Frontal cortex (tissue), 4 donors: ENCODE measurements around the gene L3MBTL2. TPM values are rescaled to one million over a fixed set of nuclear protein-coding genes. Genes with fewer than 3 reads are reported as not detected.

ENCODE experiments used
- DNase-seq, 2 donors: peaks; one replicate each; pipeline ENCODE4 v3.0.0; 2012; ENCODE audit warnings: low spot score in 2 of 2
- FAIRE-seq: peaks from 2 replicates; lab custom pipeline; 2012; peaks lifted over from hg19 to GRCh38; lab: Jason Lieb, UNC
- total RNA-seq: library from RNA; depleted of rRNA; stranded (reverse); fragments of >200 nt; gene quantifications from one replicate; pipeline ENCODE4 v1.2.3, GENCODE V29; 2014
- donor health status: control.
- donor health status: control.
- donor health status: control.

Gene L3MBTL2
- total RNA-seq, 1 donor from 2014 or later = 22.8 TPM

- DNase-seq (no peak), FAIRE-seq (no peak)
These were observed 1.0 kb upstream of the L3MBTL2 start for GRCh38 chr22:41204066-41204465.

- no peak for FAIRE-seq
- DNase-seq = no peak
These were observed 1.6 kb downstream of the L3MBTL2 start for GRCh38 chr22:41206719-41207118.

- DNase-seq (no peak), FAIRE-seq (no peak)
These were observed 10.3 kb downstream of the L3MBTL2 start for GRCh38 chr22:41215409-41215808.

GRCh38 chr22:41215926-41216325 lies 10.8 kb downstream of the L3MBTL2 start:
- DNase-seq (no peak), FAIRE-seq (no peak)

GRCh38 chr22:41216984-41217383 lies 11.9 kb downstream of the L3MBTL2 start:
- FAIRE-seq (no peak), DNase-seq (no peak)

- DNase-seq (peak in 1 of 2 donors; percentile 74), FAIRE-seq (no peak)
These were observed 12.5 kb downstream of the L3MBTL2 start for GRCh38 chr22:41217553-41218157.

- FAIRE-seq (no peak), DNase-seq (no peak)
These were observed 17.9 kb downstream of the L3MBTL2 start for GRCh38 chr22:41222846-41223507.

GRCh38 chr22:41223535-41223934 lies 18.4 kb downstream of the L3MBTL2 start:
- FAIRE-seq = no peak
- no peak for DNase-seq

- DNase-seq (no peak), FAIRE-seq (no peak)
These were observed 21.9 kb downstream of the L3MBTL2 start for GRCh38 chr22:41226723-41227655.

- DNase-seq = no peak
- FAIRE-seq = no peak
These were observed 24.1 kb downstream of the L3MBTL2 start for GRCh38 chr22:41229215-41229614.

- no peak for FAIRE-seq
- DNase-seq = no peak
These were observed 24.8 kb downstream of the L3MBTL2 start for GRCh38 chr22:41229730-41230400.

GRCh38 chr22:41230401-41230785 lies 25.3 kb downstream of the L3MBTL2 start:
- DNase-seq = no peak
- FAIRE-seq = no peak

GRCh38 chr22:41231369-41231768 lies 26.3 kb downstream of the L3MBTL2 start:
- FAIRE-seq = no peak
- no peak for DNase-seq

GRCh38 chr22:41234815-41235695 lies 29.9 kb downstream of the L3MBTL2 start:
- FAIRE-seq = no peak
- no peak for DNase-seq

- FAIRE-seq (no peak), DNase-seq (no peak)
These were observed 32.1 kb downstream of the L3MBTL2 start for GRCh38 chr22:41237036-41237706.

- DNase-seq (peak; percentile 74 to 81), FAIRE-seq (no peak)
These were observed 32.8 kb downstream of the L3MBTL2 start for GRCh38 chr22:41237707-41238569.

- no peak for FAIRE-seq
- no peak for DNase-seq
These were observed 33.7 kb downstream of the L3MBTL2 start for GRCh38 chr22:41238570-41239442.
